WTC11 (cell line): ENCODE data around the gene PRKN. TPM values are rescaled to one million over a fixed set of nuclear protein-coding genes. Genes with fewer than 3 reads are reported as not detected.

Source experiments
- ATAC-seq: fragments of 200-7000 bp; cut with Tn5 transposase; 2 replicates; pipeline ENCODE4 v1.10.0; 2021; ENCODE audit warnings: mild to moderate bottlenecking, moderate library complexity
- CTCF ChIA-PET: fragments of 300-600 bp; sonication (Branson Sonifier 250); formaldehyde crosslinking; loops from one replicate; lab custom pipeline; 2021; ENCODE audit warnings: antibody characterized with exemption; lab: Charles Lee
- POLR2A ChIA-PET: fragments of 350-600 bp; sonication (Branson Sonifier 250); formaldehyde crosslinking; loops from one replicate; lab custom pipeline; 2021; ENCODE audit warnings: antibody characterized with exemption; lab: Charles Lee
- DNase-seq: peaks from one replicate; pipeline ENCODE4 v3.0.0; 2021; ENCODE audit warnings: low spot score
- H3K27ac Mint-ChIP-seq: 2 replicates; pipeline ENCODE4 v1.8.0; 2021; ENCODE audit warnings: mixed read lengths
- H3K27me3 Mint-ChIP-seq: 2 replicates; pipeline ENCODE4 v1.8.0; 2021; ENCODE audit warnings: low read depth, mild to moderate bottlenecking, moderate library complexity, mixed read lengths
- H3K36me3 Mint-ChIP-seq: 2 replicates; pipeline ENCODE4 v1.8.0; 2021; ENCODE audit warnings: mixed read lengths
- H3K4me1 Mint-ChIP-seq: 2 replicates; pipeline ENCODE4 v1.8.0; 2022; ENCODE audit warnings: mixed read lengths
- H3K4me3 Mint-ChIP-seq: 2 replicates; pipeline ENCODE4 v1.8.0; 2021; ENCODE audit warnings: mild to moderate bottlenecking, moderate library complexity, mixed read lengths
- H3K9me3 Mint-ChIP-seq: 2 replicates; pipeline ENCODE4 v1.8.0; 2021; ENCODE audit warnings: mixed read lengths
- AFF4 ChIP-seq: sonication (generic); formaldehyde crosslinking; IDR thresholded peaks from 2 replicates; pipeline ENCODE4 v1.8.1; 2023; ENCODE audit warnings: mild to moderate bottlenecking, missing genetic modification reagents, borderline replicate concordance
- CDX4 ChIP-seq: fragments of 250-450 bp; sonication (Bioruptor Pico); IDR thresholded peaks from 2 replicates; pipeline ENCODE4 v1.9.0; 2021; ENCODE audit warnings: moderate library complexity, mild to moderate bottlenecking, inconsistent platforms, borderline replicate concordance
- CTCF ChIP-seq: fragments of 200-600 bp; IDR thresholded peaks from 2 replicates; pipeline ENCODE4 v1.8.0; 2022; ENCODE audit warnings: antibody characterized with exemption
- EMX1 ChIP-seq: fragments of 250-450 bp; sonication (Bioruptor Pico); IDR thresholded peaks from 2 replicates; pipeline ENCODE4 v1.8.0; 2021; ENCODE audit warnings: mild to moderate bottlenecking
- FOXK1 ChIP-seq: sonication (generic); formaldehyde crosslinking; IDR thresholded peaks from 2 replicates; pipeline ENCODE4 v1.8.0; 2022; ENCODE audit warnings: mild to moderate bottlenecking, moderate library complexity, missing genetic modification reagents
- GRHL2 ChIP-seq: fragments of 250-450 bp; sonication (Bioruptor Pico); IDR thresholded peaks from 2 replicates; pipeline ENCODE4 v1.8.0; 2022; ENCODE audit warnings: mild to moderate bottlenecking, moderate library complexity; ENCODE audit not compliant: insufficient replicate concordance, severe bottlenecking
- GTF2I ChIP-seq: fragments of 250-450 bp; sonication (Bioruptor Pico); conservative IDR thresholded peaks from 2 replicates; pipeline ENCODE4 v1.4.0; 2021; ENCODE audit warnings: mild to moderate bottlenecking
- MLX ChIP-seq: sonication (generic); formaldehyde crosslinking; IDR thresholded peaks from 2 replicates; pipeline ENCODE4 v1.8.1; 2023; ENCODE audit warnings: mild to moderate bottlenecking, missing genetic modification reagents, moderate library complexity
- NFE2L1 ChIP-seq: sonication (generic); formaldehyde crosslinking; IDR thresholded peaks from 2 replicates; pipeline ENCODE4 v1.8.1; 2023; ENCODE audit warnings: missing genetic modification reagents
- NR3C1 ChIP-seq: sonication (generic); formaldehyde crosslinking; conservative IDR thresholded peaks from 2 replicates; pipeline ENCODE4 v1.8.1; 2023; ENCODE audit warnings: low read depth, mild to moderate bottlenecking, missing genetic modification reagents
- PRDM15 ChIP-seq: sonication (generic); formaldehyde crosslinking; IDR thresholded peaks from 2 replicates; pipeline ENCODE4 v1.8.0; 2022; ENCODE audit warnings: missing genetic modification reagents
- PRRX2 ChIP-seq: fragments of 250-450 bp; sonication (Bioruptor Pico); IDR thresholded peaks from 2 replicates; pipeline ENCODE4 v1.8.0; 2021; ENCODE audit warnings: mild to moderate bottlenecking
- TEAD1 ChIP-seq: sonication (generic); formaldehyde crosslinking; IDR thresholded peaks from 2 replicates; pipeline ENCODE4 v1.8.0; 2022; ENCODE audit warnings: mild to moderate bottlenecking, missing genetic modification reagents
- USF1 ChIP-seq: sonication (generic); formaldehyde crosslinking; IDR thresholded peaks from 2 replicates; pipeline ENCODE4 v1.8.0; 2022; ENCODE audit warnings: mild to moderate bottlenecking, missing genetic modification reagents
- ZBTB21 ChIP-seq: sonication (generic); formaldehyde crosslinking; IDR thresholded peaks from 2 replicates; pipeline ENCODE4 v1.8.1; 2023; ENCODE audit warnings: mild to moderate bottlenecking, missing genetic modification reagents, borderline replicate concordance
- ZNF121 ChIP-seq: sonication (generic); formaldehyde crosslinking; IDR thresholded peaks from 2 replicates; pipeline ENCODE4 v1.8.0; 2023; ENCODE audit warnings: missing genetic modification reagents
- ZNF138 ChIP-seq: sonication (generic); formaldehyde crosslinking; conservative IDR thresholded peaks from 2 replicates; pipeline ENCODE4 v1.8.1; 2022; ENCODE audit warnings: mild to moderate bottlenecking, moderate library complexity, missing genetic modification reagents
- ZNF671 ChIP-seq: fragments of 250-450 bp; sonication (Bioruptor Pico); IDR thresholded peaks from 2 replicates; pipeline ENCODE4 v1.8.0; 2021; ENCODE audit warnings: mild to moderate bottlenecking
- total RNA-seq: library from RNA; stranded (reverse); gene quantifications from 3 replicates; pipeline ENCODE4 v1.2.3, GENCODE V29; 2021

PRKN gene
- total RNA-seq, 1 experiment from 2014 or later = 0.59 TPM

GRCh38 chr6:161434350-161434749 is 1293.2 kb downstream of the PRKN start:
- Mint-ChIP-seq H3K9me3 (peaks cover 10% of the 10 kb centered on the region), H3K4me1 (peaks cover 12% of the 10 kb centered on the region), H3K4me3 (no peak overlapping the region)
- ATAC-seq = no peak
- POLR2A ChIA-PET = no interaction called here
- TF ChIP-seq ZBTB21 (CRISPR knock-in tag) (no peak), AFF4 (CRISPR knock-in tag) (no peak), GTF2I (CRISPR knock-in tag) (no peak), FOXK1 (CRISPR knock-in tag) (no peak), MLX (CRISPR knock-in tag) (no peak), TEAD1 (CRISPR knock-in tag) (no peak), CTCF (no peak), ZNF121 (CRISPR knock-in tag) (no peak), NR3C1 (CRISPR knock-in tag) (no peak), GRHL2 (CRISPR knock-in tag) (no peak), ZNF138 (CRISPR knock-in tag) (no peak), CDX4 (CRISPR knock-in tag) (no peak), EMX1 (no peak), PRDM15 (CRISPR knock-in tag) (no peak), NFE2L1 (CRISPR knock-in tag) (no peak), PRRX2 (CRISPR knock-in tag) (no peak), USF1 (CRISPR knock-in tag) (no peak), ZNF671 (CRISPR knock-in tag) (no peak)
- TF ChIP-seq, all 79 proteins: peak for 0
- CTCF ChIA-PET = interaction anchor here (1.3 to 1.7 kb wide), 3 partner anchors 11 to 64 kb away, joined by 3 to 10 read pairs (median 4); no protein-coding TSS in a partner anchor
- DNase-seq = no peak
- H3K36me3 Mint-ChIP-seq = peaks cover 10% of the 10 kb centered on the region
- no peak overlapping the region for H3K27ac Mint-ChIP-seq
- peaks cover 5% of the 10 kb centered on the region; the same call in 1 of the 2 replicates for H3K27me3 Mint-ChIP-seq
